SK-N-MC (cell line): ENCODE results near the gene TLE4.
"Not testable (repeated sequence)": the region's sequence is repeated elsewhere in the genome, so short reads cannot be mapped to it uniquely, and the experiment has no call there.

ENCODE experiments used
- DNase-seq: peaks from one replicate; pipeline ENCODE4 v3.0.0-alpha.2; 2011; ENCODE audit warnings: low read depth, low spot score
- H3K27ac ChIP-seq: fragments of 200-600 bp; sonication (generic); 2 replicates; pipeline ENCODE4 v1.5.1; 2016; ENCODE audit warnings: mixed run types
- H3K36me3 ChIP-seq: fragments of 200-600 bp; sonication (generic); 2 replicates; pipeline ENCODE4 v1.6.1; 2017; ENCODE audit warnings: antibody characterized with exemption, low read length, mixed read lengths; ENCODE audit not compliant: insufficient read depth
- H3K4me3 ChIP-seq: fragments of 200-600 bp; sonication (generic); 2 replicates; pipeline ENCODE4 v1.5.1; 2016
- H3K9ac ChIP-seq: fragments of 200-600 bp; sonication (generic); 2 replicates; pipeline ENCODE4 v1.8.0; 2017; ENCODE audit warnings: mixed run types, mixed read lengths; ENCODE audit not compliant: insufficient read length
- H3K9me3 ChIP-seq: fragments of 200-600 bp; sonication (generic); 2 replicates; pipeline ENCODE4 v1.6.1; 2017; ENCODE audit warnings: low read depth, mild to moderate bottlenecking, antibody characterized with exemption, low read length, moderate library complexity, mixed read lengths
- EZH2 ChIP-seq: fragments of 200-600 bp; sonication (generic); IDR thresholded peaks from one replicate; pipeline ENCODE4 v1.6.1; 2017; ENCODE audit warnings: antibody characterized with exemption
- FOXP2 ChIP-seq: optimal IDR thresholded peaks from 2 replicates; pipeline ENCODE3; 2011; ENCODE audit warnings: mild to moderate bottlenecking, moderate library complexity; ENCODE audit not compliant: insufficient read depth; ENCODE audit errors: extremely low read length, control extremely low read depth
- POLR2AphosphoS5 ChIP-seq: IDR thresholded peaks from 2 replicates; pipeline ENCODE4 v1.6.1; 2012; ENCODE audit warnings: mild to moderate bottlenecking, low read depth, low read length, borderline replicate concordance

TLE4 gene

GRCh38 chr9:79604921-79605562 lies 33.3 kb downstream of the TLE4 start:
- no peak overlapping the region for H3K9ac ChIP-seq
- TF ChIP-seq POLR2AphosphoS5: no peak
- H3K27ac ChIP-seq: no peak overlapping the region
- no peak overlapping the region for H3K4me3 ChIP-seq
- H3K36me3 ChIP-seq: no peaks in the 10 kb centered on the region
- DNase-seq: no peak
- H3K9me3 ChIP-seq: no peaks in the 10 kb centered on the region

GRCh38 chr9:79606529-79606928 lies 34.8 kb downstream of the TLE4 start:
- not testable (repeated sequence) for H3K9me3 ChIP-seq, H3K36me3 ChIP-seq, H3K27ac ChIP-seq, DNase-seq, H3K9ac ChIP-seq, H3K4me3 ChIP-seq

- no peak overlapping the region for H3K27ac ChIP-seq
Measured at GRCh38 chr9:79609468-79610018, 37.8 kb downstream of the TLE4 start.

GRCh38 chr9:79610019-79610631 lies 38.4 kb downstream of the TLE4 start:
- Histone ChIP-seq H3K27ac (no peak overlapping the region), H3K36me3 (no peaks in the 10 kb centered on the region), H3K9ac (no peak overlapping the region), H3K9me3 (no peaks in the 10 kb centered on the region), H3K4me3 (no peak overlapping the region)
- TF ChIP-seq EZH2 (no peak), FOXP2 (no peak), POLR2AphosphoS5 (no peak)
- no peak for DNase-seq

More at GRCh38 chr9:79609468-79610018, 37.8 kb downstream of the TLE4 start:
- DNase-seq: no peak
- Histone ChIP-seq H3K4me3 (no peak overlapping the region), H3K36me3 (no peaks in the 10 kb centered on the region), H3K9me3 (no peaks in the 10 kb centered on the region), H3K9ac (no peak overlapping the region)
- no peak for TF ChIP-seq FOXP2
- no peak for TF ChIP-seq POLR2AphosphoS5
- TF ChIP-seq EZH2: no peak

- Histone ChIP-seq H3K4me3 (no peak overlapping the region), H3K9me3 (no peaks in the 10 kb centered on the region), H3K36me3 (no peaks in the 10 kb centered on the region), H3K27ac (no peak overlapping the region), H3K9ac (no peak overlapping the region)
- no peak for DNase-seq
- TF ChIP-seq EZH2: no peak
- no peak for TF ChIP-seq POLR2AphosphoS5
- no peak for TF ChIP-seq FOXP2
Measured at GRCh38 chr9:79610791-79611614, 39.2 kb downstream of the TLE4 start.

GRCh38 chr9:79613145-79613544 lies 41.4 kb downstream of the TLE4 start:
- Histone ChIP-seq H3K36me3 (no peaks in the 10 kb centered on the region), H3K27ac (no peak overlapping the region), H3K9me3 (no peaks in the 10 kb centered on the region), H3K4me3 (no peak overlapping the region), H3K9ac (no peak overlapping the region)
- DNase-seq: no peak
- no peak for TF ChIP-seq FOXP2
- TF ChIP-seq EZH2: no peak
- TF ChIP-seq POLR2AphosphoS5: no peak

GRCh38 chr9:79615038-79615437 lies 43.3 kb downstream of the TLE4 start:
- Histone ChIP-seq H3K4me3 (no peak overlapping the region), H3K27ac (no peak overlapping the region), H3K36me3 (no peaks in the 10 kb centered on the region), H3K9ac (no peak overlapping the region), H3K9me3 (no peaks in the 10 kb centered on the region)
- TF ChIP-seq FOXP2 (no peak), EZH2 (no peak), POLR2AphosphoS5 (no peak)
- no peak for DNase-seq

- no peak for DNase-seq
- H3K27ac ChIP-seq: no peak overlapping the region
Measured at GRCh38 chr9:79616013-79616412, 44.2 kb downstream of the TLE4 start.

More at GRCh38 chr9:79616013-79616412, 44.2 kb downstream of the TLE4 start:
- no peaks in the 10 kb centered on the region for H3K36me3 ChIP-seq
- TF ChIP-seq EZH2: no peak
- no peak for TF ChIP-seq POLR2AphosphoS5
- no peak for TF ChIP-seq FOXP2
- H3K4me3 ChIP-seq: no peak overlapping the region
- no peak overlapping the region for H3K9ac ChIP-seq
- H3K9me3 ChIP-seq: no peaks in the 10 kb centered on the region
